ENCODE measurements around the gene ITCH. TPM values are rescaled to one million over a fixed set of nuclear protein-coding genes. Genes with fewer than 3 reads are reported as not detected.

The ITCH gene
- total RNA-seq, 1 experiment from 2014 or later, result 63.9 TPM

DNA sequence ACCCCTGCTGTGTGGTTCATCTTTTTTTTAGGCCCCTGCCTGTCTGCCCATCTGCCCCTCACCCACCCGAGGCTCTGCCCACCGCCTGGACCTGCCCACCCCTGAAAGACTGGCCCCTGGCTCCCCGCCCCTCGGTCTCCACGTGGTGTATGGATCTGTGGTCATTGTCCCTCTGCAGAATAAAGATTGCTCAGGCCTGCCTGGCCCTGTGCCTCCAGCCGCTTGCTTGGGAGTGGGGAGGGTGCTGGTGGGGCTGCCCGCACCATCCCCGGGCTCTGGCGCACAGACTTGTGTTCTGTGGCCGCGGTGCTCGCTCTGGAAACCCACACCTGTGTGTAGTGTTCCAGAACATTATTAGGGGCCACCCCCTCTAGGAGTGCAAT is 197.1 kb downstream of the ITCH start:
- CTCF ChIA-PET, result no interaction called here
- no TSS peak for BruUV-seq (replicated peaks)

DNA sequence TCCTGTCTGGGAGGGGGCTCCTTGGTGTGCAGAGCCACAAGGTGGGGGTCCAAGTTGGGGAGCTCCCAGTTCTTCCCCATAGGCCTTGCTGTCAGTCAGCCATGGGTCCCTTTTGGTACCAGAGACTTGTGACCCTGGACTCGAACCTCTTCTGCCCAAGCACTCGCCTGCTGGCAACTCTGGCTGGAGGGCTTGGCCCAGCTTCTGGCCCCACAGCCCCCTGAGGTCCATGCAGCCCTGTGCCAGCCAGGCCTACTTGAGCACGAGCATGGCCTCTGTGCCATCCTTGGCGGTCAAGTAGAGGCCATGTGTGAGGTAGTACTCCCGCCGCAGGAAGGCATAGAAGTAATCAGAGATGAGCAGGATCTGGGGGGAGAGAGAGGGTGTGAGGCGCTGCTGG is 197.5 kb downstream of the ITCH start:
- Histone ChIP-seq H3K36me3 (ENCODE audit: control insufficient read depth, insufficient read depth, low read length) (no peaks in the 10 kb centered on the region), H3K4me3 (ENCODE audit: low read depth in 2 of 2, low read length in 2 of 2) (no peak overlapping the region), H3K27me3 (ENCODE audit: control insufficient read depth, insufficient read depth, low read length) (no peaks in the 10 kb centered on the region), H3K4me1 (ENCODE audit: control insufficient read depth, insufficient read depth, low read length) (peaks cover 3% of the 10 kb centered on the region; the same call in 1 of the 2 replicates), H3K27ac (ENCODE audit: low read length) (no peak overlapping the region), H3K9me3 (ENCODE audit: control insufficient read depth, insufficient read depth, low read depth, low read length) (no peaks in the 10 kb centered on the region)
- POLR2A ChIA-PET, result no interaction called here
- TF ChIP-seq SIN3A (IDR thresholded peaks at IDR 0.05; ENCODE audit: borderline replicate concordance, insufficient read depth, low read depth, low read length) (no peak), POLR2AphosphoS5 (IDR thresholded peaks at IDR 0.05; ENCODE audit: low read depth, low read length) (no peak), TCF7L2 (IDR thresholded peaks at IDR 0.05; ENCODE audit: low read depth, low read length) (no peak)
- TF ChIP-seq, protein P1, sequence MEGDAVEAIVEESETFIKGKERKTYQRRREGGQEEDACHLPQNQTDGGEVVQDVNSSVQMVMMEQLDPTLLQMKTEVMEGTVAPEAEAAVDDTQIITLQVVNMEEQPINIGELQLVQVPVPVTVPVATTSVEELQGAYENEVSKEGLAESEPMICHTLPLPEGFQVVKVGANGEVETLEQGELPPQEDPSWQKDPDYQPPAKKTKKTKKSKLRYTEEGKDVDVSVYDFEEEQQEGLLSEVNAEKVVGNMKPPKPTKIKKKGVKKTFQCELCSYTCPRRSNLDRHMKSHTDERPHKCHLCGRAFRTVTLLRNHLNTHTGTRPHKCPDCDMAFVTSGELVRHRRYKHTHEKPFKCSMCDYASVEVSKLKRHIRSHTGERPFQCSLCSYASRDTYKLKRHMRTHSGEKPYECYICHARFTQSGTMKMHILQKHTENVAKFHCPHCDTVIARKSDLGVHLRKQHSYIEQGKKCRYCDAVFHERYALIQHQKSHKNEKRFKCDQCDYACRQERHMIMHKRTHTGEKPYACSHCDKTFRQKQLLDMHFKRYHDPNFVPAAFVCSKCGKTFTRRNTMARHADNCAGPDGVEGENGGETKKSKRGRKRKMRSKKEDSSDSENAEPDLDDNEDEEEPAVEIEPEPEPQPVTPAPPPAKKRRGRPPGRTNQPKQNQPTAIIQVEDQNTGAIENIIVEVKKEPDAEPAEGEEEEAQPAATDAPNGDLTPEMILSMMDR (IDR thresholded peaks at IDR 0.05), result no peak
- TF ChIP-seq, protein P2, sequence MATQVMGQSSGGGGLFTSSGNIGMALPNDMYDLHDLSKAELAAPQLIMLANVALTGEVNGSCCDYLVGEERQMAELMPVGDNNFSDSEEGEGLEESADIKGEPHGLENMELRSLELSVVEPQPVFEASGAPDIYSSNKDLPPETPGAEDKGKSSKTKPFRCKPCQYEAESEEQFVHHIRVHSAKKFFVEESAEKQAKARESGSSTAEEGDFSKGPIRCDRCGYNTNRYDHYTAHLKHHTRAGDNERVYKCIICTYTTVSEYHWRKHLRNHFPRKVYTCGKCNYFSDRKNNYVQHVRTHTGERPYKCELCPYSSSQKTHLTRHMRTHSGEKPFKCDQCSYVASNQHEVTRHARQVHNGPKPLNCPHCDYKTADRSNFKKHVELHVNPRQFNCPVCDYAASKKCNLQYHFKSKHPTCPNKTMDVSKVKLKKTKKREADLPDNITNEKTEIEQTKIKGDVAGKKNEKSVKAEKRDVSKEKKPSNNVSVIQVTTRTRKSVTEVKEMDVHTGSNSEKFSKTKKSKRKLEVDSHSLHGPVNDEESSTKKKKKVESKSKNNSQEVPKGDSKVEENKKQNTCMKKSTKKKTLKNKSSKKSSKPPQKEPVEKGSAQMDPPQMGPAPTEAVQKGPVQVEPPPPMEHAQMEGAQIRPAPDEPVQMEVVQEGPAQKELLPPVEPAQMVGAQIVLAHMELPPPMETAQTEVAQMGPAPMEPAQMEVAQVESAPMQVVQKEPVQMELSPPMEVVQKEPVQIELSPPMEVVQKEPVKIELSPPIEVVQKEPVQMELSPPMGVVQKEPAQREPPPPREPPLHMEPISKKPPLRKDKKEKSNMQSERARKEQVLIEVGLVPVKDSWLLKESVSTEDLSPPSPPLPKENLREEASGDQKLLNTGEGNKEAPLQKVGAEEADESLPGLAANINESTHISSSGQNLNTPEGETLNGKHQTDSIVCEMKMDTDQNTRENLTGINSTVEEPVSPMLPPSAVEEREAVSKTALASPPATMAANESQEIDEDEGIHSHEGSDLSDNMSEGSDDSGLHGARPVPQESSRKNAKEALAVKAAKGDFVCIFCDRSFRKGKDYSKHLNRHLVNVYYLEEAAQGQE (IDR thresholded peaks at IDR 0.05; ENCODE audit: insufficient read depth in 1 of 2, low read depth in 2 of 2, low read length in 1 of 2), result no peak
- no peak for DNase-seq (ENCODE audit: low read depth, low spot score)
- CTCF ChIA-PET, result no interaction called here
- no TSS peak for BruUV-seq (replicated peaks)
- no peak for ATAC-seq
- intact Hi-C loops (cut with micrococcal nuclease; ENCODE audit: unreplicated experiment), result loop anchor here (10.0 kb wide), 1 partner anchor 144 kb away; the partner anchor contains the start of gene TP53INP2
- in situ Hi-C loops (cut with HindIII; ENCODE audit: low pct_unique_long_range_greater_than_20kb, low sequenced_read_pairs), result no loop called here

More for the DNA sequence above, 197.1 kb downstream of the ITCH start:
- Histone ChIP-seq H3K9me3 (ENCODE audit: control insufficient read depth, insufficient read depth, low read depth, low read length) (no peaks in the 10 kb centered on the region), H3K4me1 (ENCODE audit: control insufficient read depth, insufficient read depth, low read length) (peaks cover 3% of the 10 kb centered on the region; the same call in 1 of the 2 replicates), H3K4me3 (ENCODE audit: low read depth in 2 of 2, low read length in 2 of 2) (no peak overlapping the region), H3K27ac (ENCODE audit: low read length) (no peak overlapping the region), H3K36me3 (ENCODE audit: control insufficient read depth, insufficient read depth, low read length) (no peaks in the 10 kb centered on the region), H3K27me3 (ENCODE audit: control insufficient read depth, insufficient read depth, low read length) (no peaks in the 10 kb centered on the region)
- ATAC-seq (no peak), DNase-seq (ENCODE audit: low read depth, low spot score) (no peak)
- TF ChIP-seq SIN3A (IDR thresholded peaks at IDR 0.05; ENCODE audit: borderline replicate concordance, insufficient read depth, low read depth, low read length) (no peak), POLR2AphosphoS5 (IDR thresholded peaks at IDR 0.05; ENCODE audit: low read depth, low read length) (no peak), TCF7L2 (IDR thresholded peaks at IDR 0.05; ENCODE audit: low read depth, low read length) (no peak)
- TF ChIP-seq, protein P2 (IDR thresholded peaks at IDR 0.05; ENCODE audit: insufficient read depth in 1 of 2, low read depth in 2 of 2, low read length in 1 of 2), result no peak
- TF ChIP-seq, protein P1 (IDR thresholded peaks at IDR 0.05), result no peak
- POLR2A ChIA-PET, result no interaction called here
- in situ Hi-C loops (cut with HindIII; ENCODE audit: low pct_unique_long_range_greater_than_20kb, low sequenced_read_pairs) (no loop called here), intact Hi-C loops (cut with micrococcal nuclease; ENCODE audit: unreplicated experiment) (loop anchor here (10.0 kb wide), 1 partner anchor 145 kb away; the partner anchor contains the start of gene TP53INP2)
